Activated CD4-positive, alpha-beta T cell treated with anti-CD3 and anti-CD28 coated beads for 4 hours (primary cell): ENCODE results near the gene PGAM4.
A peak's percentile ranks its signal among the peaks of the same experiment; 100 is the strongest.
"Not testable (repeated sequence)": the region's sequence is repeated elsewhere in the genome, so short reads cannot be mapped to it uniquely, and the experiment has no call there.

Experiments used
- DNase-seq, 2 donors: peaks; one replicate each; pipeline ENCODE4 v3.0.0-alpha.2; 2020

PGAM4 gene

GRCh38 chrX:77969538-77969937 is at the start of gene PGAM4:
PGAM4 (minus strand) TSS chrX:77969638; CDS start chrX:77969638, 0 bp downstream.
- no peak for DNase-seq

GRCh38 chrX:78011846-78012245 is 42.4 kb upstream of the PGAM4 start:
- no peak for DNase-seq

GRCh38 chrX:77979870-77980269 is 10.4 kb upstream of the PGAM4 start:
- no peak for DNase-seq

- DNase-seq, result no peak
Measured at GRCh38 chrX:77977518-77977917, 8.1 kb upstream of the PGAM4 start.

- DNase-seq, result no peak
Measured at GRCh38 chrX:77977095-77977494, 7.7 kb upstream of the PGAM4 start.

- DNase-seq, result no peak
Measured at GRCh38 chrX:77975755-77976154, 6.3 kb upstream of the PGAM4 start.

- DNase-seq, result no peak
Measured at GRCh38 chrX:77967631-77968030, 1.8 kb downstream of the PGAM4 start.

GRCh38 chrX:77966361-77966760 is 3.1 kb downstream of the PGAM4 start:
- no peak for DNase-seq

- DNase-seq, result peak; percentile 1 to 2
Measured at GRCh38 chrX:77962068-77962902, 7.2 kb downstream of the PGAM4 start.

- DNase-seq, result no peak
Measured at GRCh38 chrX:77961063-77961462, 8.4 kb downstream of the PGAM4 start.

GRCh38 chrX:77960567-77960966 is 8.9 kb downstream of the PGAM4 start:
- DNase-seq, result no peak

- DNase-seq, result no peak
Measured at GRCh38 chrX:77953708-77954107, 15.7 kb downstream of the PGAM4 start.

- no peak for DNase-seq
Measured at GRCh38 chrX:77953302-77953701, 16.1 kb downstream of the PGAM4 start.

GRCh38 chrX:77952173-77952572 is 17.3 kb downstream of the PGAM4 start:
- no peak for DNase-seq

- DNase-seq, result no peak
Measured at GRCh38 chrX:77949840-77950239, 19.6 kb downstream of the PGAM4 start.

GRCh38 chrX:77946571-77946970 is 22.9 kb downstream of the PGAM4 start:
- DNase-seq, result no peak

- no peak for DNase-seq
Measured at GRCh38 chrX:77945910-77946545, 23.4 kb downstream of the PGAM4 start.

- not testable (repeated sequence) for DNase-seq
Measured at GRCh38 chrX:77945031-77945430, 24.4 kb downstream of the PGAM4 start.

GRCh38 chrX:77938083-77938680 is 31.3 kb downstream of the PGAM4 start:
- DNase-seq, result no peak

GRCh38 chrX:77937291-77937690 is 32.1 kb downstream of the PGAM4 start:
- DNase-seq, result no peak

GRCh38 chrX:77936299-77936698 is 33.1 kb downstream of the PGAM4 start:
- no peak for DNase-seq

- DNase-seq, result no peak
Measured at GRCh38 chrX:77935886-77936285, 33.6 kb downstream of the PGAM4 start.

- DNase-seq, result no peak
Measured at GRCh38 chrX:77930581-77930980, 38.9 kb downstream of the PGAM4 start.

GRCh38 chrX:77925764-77926163 is 43.7 kb downstream of the PGAM4 start:
- no peak for DNase-seq
